Large intestine (tissue), 3 donors: ENCODE results near the gene RPTOR. TPM values are rescaled to one million over a fixed set of nuclear protein-coding genes. Genes with fewer than 3 reads are reported as not detected.

Experiments
- DNase-seq, 2 donors: peaks; one replicate each; pipeline versions ENCODE4 v3.0.0 to v3.0.0-alpha.2; 2013
- H3K27ac ChIP-seq: one replicate; pipeline ENCODE4 v1.5.1; 2013; ENCODE audit warnings: low read length
- H3K27me3 ChIP-seq: 2 replicates; pipeline ENCODE4 v1.6.1; 2013; ENCODE audit warnings: low read length; ENCODE audit not compliant: control insufficient read depth, insufficient read depth
- H3K36me3 ChIP-seq: 2 replicates; pipeline ENCODE4 v1.6.1; 2013; ENCODE audit warnings: low read length; ENCODE audit not compliant: control insufficient read depth, insufficient read depth
- H3K4me1 ChIP-seq: one replicate; pipeline ENCODE4 v1.6.1; 2013; ENCODE audit warnings: low read length; ENCODE audit not compliant: control insufficient read depth, insufficient read depth
- H3K4me3 ChIP-seq: one replicate; pipeline ENCODE4 v1.5.1; 2013; ENCODE audit warnings: low read length
- H3K9me3 ChIP-seq: one replicate; pipeline ENCODE4 v1.6.1; 2013; ENCODE audit warnings: mild to moderate bottlenecking, low read depth, low read length, moderate library complexity; ENCODE audit not compliant: control insufficient read depth
- WGBS: methylation state at CpG from one replicate; pipeline ENCODE4 v1.1.5; 2013; ENCODE audit warnings: low lambda C conversion rate; ENCODE audit not compliant: insufficient coverage; 5-methylcytosine and 5-hydroxymethylcytosine counted together
- polyA plus RNA-seq: library from polyadenylated mRNA; unstranded; fragments of 120-200 nt; gene quantifications from one replicate; pipeline ENCODE4 v1.2.1, GENCODE V29; 2013

The RPTOR gene
- polyA plus RNA-seq, 1 donor: 16.8 TPM

GRCh38 chr17:80513892-80514291, 30.7 kb upstream of the RPTOR start:
- H3K9me3 ChIP-seq: peaks cover 5% of the 10 kb centered on the region
- H3K27me3 ChIP-seq: peaks cover 26% of the 10 kb centered on the region
- H3K4me3 ChIP-seq: no peak overlapping the region
- DNase-seq: no peak
- H3K36me3 ChIP-seq: no peaks in the 10 kb centered on the region
- 33% methylated on average over 1 of the region's 10 CpGs for WGBS
- no peaks in the 10 kb centered on the region for H3K4me1 ChIP-seq
- H3K27ac ChIP-seq: no peak overlapping the region

- Histone ChIP-seq H3K9me3 (peaks cover 3% of the 10 kb centered on the region), H3K27ac (no peak overlapping the region), H3K4me3 (no peak overlapping the region), H3K27me3 (peaks cover 26% of the 10 kb centered on the region), H3K4me1 (no peaks in the 10 kb centered on the region), H3K36me3 (no peaks in the 10 kb centered on the region)
- no CpG with 5 or more reads among the region's 17 CpGs for WGBS
- DNase-seq: no peak
These were observed 28.3 kb upstream of the RPTOR start for GRCh38 chr17:80516171-80516932.

GRCh38 chr17:80517641-80518040, 27.0 kb upstream of the RPTOR start:
- Histone ChIP-seq H3K27me3 (peaks cover 17% of the 10 kb centered on the region), H3K4me1 (no peaks in the 10 kb centered on the region), H3K9me3 (no peaks in the 10 kb centered on the region), H3K36me3 (no peaks in the 10 kb centered on the region), H3K4me3 (no peak overlapping the region), H3K27ac (no peak overlapping the region)
- 100% methylated on average over 1 of the region's 3 CpGs for WGBS
- no peak for DNase-seq

- H3K4me1 ChIP-seq: no peaks in the 10 kb centered on the region
- no peaks in the 10 kb centered on the region for H3K36me3 ChIP-seq
- no peak overlapping the region for H3K4me3 ChIP-seq
- peaks cover 17% of the 10 kb centered on the region for H3K27me3 ChIP-seq
- no peak for DNase-seq
- no peaks in the 10 kb centered on the region for H3K9me3 ChIP-seq
- no peak overlapping the region for H3K27ac ChIP-seq
- 100% methylated on average over 1 of the region's 1 CpG for WGBS
These were observed 26.2 kb upstream of the RPTOR start for GRCh38 chr17:80518392-80518791.

- H3K4me3 ChIP-seq: no peak overlapping the region
- peaks cover 16% of the 10 kb centered on the region for H3K27me3 ChIP-seq
- H3K36me3 ChIP-seq: no peaks in the 10 kb centered on the region
- no peaks in the 10 kb centered on the region for H3K9me3 ChIP-seq
- DNase-seq: no peak
- H3K27ac ChIP-seq: no peak overlapping the region
- WGBS: no CpG with 5 or more reads among the region's 7 CpGs
- H3K4me1 ChIP-seq: no peaks in the 10 kb centered on the region
These were observed 25.4 kb upstream of the RPTOR start for GRCh38 chr17:80519091-80519781.

GRCh38 chr17:80520810-80521455, 23.7 kb upstream of the RPTOR start:
- no peak for DNase-seq
- H3K9me3 ChIP-seq: no peaks in the 10 kb centered on the region
- H3K4me3 ChIP-seq: no peak overlapping the region
- H3K36me3 ChIP-seq: no peaks in the 10 kb centered on the region
- no peak overlapping the region for H3K27ac ChIP-seq
- no peaks in the 10 kb centered on the region for H3K4me1 ChIP-seq
- 33% methylated on average over 1 of the region's 10 CpGs for WGBS
- H3K27me3 ChIP-seq: peaks cover 26% of the 10 kb centered on the region

GRCh38 chr17:80523054-80523744, 21.4 kb upstream of the RPTOR start:
- Histone ChIP-seq H3K27me3 (peaks cover 41% of the 10 kb centered on the region), H3K4me3 (no peak overlapping the region), H3K9me3 (no peaks in the 10 kb centered on the region), H3K36me3 (no peaks in the 10 kb centered on the region), H3K4me1 (no peaks in the 10 kb centered on the region), H3K27ac (no peak overlapping the region)
- no CpG with 5 or more reads among the region's 12 CpGs for WGBS
- no peak for DNase-seq

- Histone ChIP-seq H3K4me3 (no peak overlapping the region), H3K27me3 (peaks cover 46% of the 10 kb centered on the region), H3K9me3 (no peaks in the 10 kb centered on the region), H3K27ac (no peak overlapping the region), H3K4me1 (no peaks in the 10 kb centered on the region), H3K36me3 (no peaks in the 10 kb centered on the region)
- DNase-seq: no peak
- no CpG with 5 or more reads among the region's 16 CpGs for WGBS
These were observed 20.5 kb upstream of the RPTOR start for GRCh38 chr17:80523956-80524712.

GRCh38 chr17:80526116-80526910, 18.3 kb upstream of the RPTOR start:
- Histone ChIP-seq H3K9me3 (no peaks in the 10 kb centered on the region), H3K4me3 (no peak overlapping the region), H3K27ac (no peak overlapping the region), H3K27me3 (peaks cover 54% of the 10 kb centered on the region), H3K4me1 (no peaks in the 10 kb centered on the region), H3K36me3 (no peaks in the 10 kb centered on the region)
- WGBS: no CpG with 5 or more reads among the region's 28 CpGs
- DNase-seq: no peak
